GM19023 (cell line): ENCODE results near the gene IDS.
"Not testable (repeated sequence)": the region's sequence is repeated elsewhere in the genome, so short reads cannot be mapped to it uniquely, and the experiment has no call there.

Experiments used
- ATAC-seq: cut with Tn5 transposase; IDR thresholded peaks from one replicate; pipeline ENCODE4 v1.9.1; 2021; ENCODE audit warnings: mild to moderate bottlenecking, moderate library complexity; ENCODE audit not compliant: unreplicated experiment

The IDS gene

DNA sequence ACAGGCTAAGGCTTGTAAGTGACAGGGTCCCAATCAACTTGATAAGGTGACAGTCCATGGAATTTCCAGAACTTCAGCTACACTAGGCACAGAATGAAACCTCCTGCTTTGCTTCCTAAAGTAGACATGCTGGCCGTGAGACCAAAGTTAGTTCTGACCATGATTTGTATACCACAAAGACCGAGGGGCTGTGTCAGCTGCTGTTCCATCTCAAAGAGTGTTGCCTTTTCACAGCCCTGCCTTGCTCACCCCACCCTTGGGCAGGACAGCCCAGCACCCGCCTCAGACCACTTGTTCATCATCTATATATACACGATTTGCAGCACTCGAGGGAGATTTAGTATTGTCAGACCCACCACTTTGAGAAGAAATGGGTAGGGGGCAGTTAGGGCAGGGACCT, 5.3 kb downstream of the IDS start:
- ATAC-seq: no peak

DNA sequence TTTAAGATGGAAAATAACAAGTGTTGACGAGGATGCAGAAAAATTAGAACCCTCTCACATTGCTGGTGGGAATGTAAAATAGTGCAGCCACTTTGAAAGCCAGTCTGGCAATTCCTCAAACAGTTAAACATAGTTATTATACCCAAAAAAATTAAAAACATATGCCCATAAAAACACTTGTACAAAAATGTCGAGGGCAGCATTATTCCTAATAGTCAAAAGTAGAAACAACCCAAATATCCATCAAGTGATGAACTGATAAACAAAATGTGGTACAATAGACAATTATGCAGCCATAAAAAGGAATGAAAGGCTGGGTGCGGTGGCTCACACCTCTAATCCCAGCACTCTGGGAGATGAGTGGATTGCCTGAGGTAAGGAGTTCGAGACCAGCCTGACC, 6.3 kb downstream of the IDS start:
- ATAC-seq: no peak

DNA sequence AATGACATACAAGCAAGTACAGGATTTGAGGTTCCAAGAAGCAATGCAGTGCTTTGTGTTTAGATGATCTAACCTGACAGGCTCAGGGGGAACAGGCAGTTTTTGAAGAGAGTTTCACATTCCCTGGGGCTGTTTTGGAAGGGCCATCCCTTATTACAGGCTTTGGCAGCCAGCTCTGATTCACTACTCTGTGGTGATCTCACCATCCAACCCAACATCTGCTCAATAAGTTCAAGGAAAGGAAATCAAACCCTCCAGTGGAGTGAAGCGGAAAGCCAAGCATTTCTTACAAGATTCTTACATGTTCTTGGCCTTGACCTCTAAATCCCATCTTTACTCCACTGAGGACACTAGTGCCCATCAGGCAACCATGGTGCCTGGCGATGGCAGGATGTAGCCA, 7.5 kb downstream of the IDS start:
- ATAC-seq: no peak

DNA sequence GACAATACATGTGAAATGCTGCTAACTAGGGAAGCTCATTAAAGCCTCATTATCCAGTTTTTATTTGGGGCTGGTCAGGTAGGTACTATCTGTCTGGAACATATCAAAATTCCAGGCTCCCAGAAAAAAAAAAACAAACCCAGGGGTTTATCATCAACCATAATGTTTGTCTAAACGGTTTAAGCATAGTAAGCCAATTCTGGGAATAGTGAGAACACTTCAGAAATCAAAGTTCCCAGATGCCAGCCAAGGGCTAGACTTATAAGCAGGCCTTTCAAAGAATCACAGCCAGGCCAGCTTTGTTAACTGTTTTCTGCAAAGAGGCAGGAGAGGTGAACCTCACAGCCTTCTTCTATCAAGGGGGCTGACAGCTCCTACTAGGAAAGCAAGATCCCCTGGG, 8.1 kb downstream of the IDS start:
- ATAC-seq: no peak

DNA sequence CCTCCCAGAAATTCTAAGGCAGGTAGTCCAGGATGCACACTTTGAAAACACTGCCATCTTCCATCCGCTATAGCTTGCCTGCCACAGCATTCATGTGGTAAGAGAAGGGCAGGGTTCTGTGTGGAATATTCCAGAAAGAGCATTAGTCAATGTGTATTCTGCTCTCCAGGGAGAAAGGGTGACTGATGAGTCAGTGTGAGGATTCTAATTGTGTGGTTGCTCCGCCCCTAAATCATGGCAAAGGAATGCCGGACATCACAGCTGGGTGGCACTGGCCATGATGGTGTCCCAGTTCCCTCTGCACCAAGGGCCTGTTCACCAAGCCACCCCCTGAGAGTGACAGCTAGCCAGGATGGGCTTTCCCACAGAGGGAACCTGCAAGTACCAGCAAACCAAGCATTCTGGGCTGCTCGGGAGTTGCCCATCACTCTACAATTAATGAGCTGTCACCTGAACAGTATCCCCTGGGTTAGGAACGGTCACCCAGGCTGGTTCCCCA, 9.5 kb downstream of the IDS start:
- no peak for ATAC-seq

DNA sequence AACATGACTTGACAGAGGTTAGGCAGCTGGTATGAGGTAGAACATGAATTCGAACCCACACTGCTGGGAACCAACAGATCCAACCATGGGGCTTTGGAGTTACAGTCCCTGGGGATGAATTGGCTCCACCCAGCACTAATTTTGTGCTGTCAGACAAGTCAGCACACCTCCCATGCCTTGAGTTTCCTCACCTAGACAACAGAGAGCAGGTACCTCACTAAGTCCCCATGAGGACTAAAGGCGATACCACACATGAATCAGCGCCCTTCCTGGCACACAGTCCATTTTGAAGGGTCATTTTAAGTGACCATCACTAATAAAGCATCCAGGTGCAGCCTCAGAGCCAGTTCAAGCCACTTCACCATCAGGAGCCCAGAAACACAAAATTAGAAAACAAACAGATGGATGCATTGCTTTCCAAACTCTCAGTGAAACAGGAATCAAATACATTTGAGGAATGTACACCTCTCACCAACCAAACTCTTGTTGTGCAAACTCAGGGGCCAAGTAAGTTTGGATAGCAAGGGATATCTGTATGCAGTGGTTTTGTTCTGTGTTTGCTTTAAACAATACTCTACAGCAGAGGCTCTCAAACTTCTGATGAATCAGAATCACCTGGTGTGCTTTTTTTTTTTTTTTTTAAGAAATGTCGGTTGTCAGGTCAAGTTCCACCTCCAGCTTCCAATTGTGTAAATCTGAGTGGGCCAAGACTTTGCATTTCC, 10.1 kb downstream of the IDS start:
- no peak for ATAC-seq

DNA sequence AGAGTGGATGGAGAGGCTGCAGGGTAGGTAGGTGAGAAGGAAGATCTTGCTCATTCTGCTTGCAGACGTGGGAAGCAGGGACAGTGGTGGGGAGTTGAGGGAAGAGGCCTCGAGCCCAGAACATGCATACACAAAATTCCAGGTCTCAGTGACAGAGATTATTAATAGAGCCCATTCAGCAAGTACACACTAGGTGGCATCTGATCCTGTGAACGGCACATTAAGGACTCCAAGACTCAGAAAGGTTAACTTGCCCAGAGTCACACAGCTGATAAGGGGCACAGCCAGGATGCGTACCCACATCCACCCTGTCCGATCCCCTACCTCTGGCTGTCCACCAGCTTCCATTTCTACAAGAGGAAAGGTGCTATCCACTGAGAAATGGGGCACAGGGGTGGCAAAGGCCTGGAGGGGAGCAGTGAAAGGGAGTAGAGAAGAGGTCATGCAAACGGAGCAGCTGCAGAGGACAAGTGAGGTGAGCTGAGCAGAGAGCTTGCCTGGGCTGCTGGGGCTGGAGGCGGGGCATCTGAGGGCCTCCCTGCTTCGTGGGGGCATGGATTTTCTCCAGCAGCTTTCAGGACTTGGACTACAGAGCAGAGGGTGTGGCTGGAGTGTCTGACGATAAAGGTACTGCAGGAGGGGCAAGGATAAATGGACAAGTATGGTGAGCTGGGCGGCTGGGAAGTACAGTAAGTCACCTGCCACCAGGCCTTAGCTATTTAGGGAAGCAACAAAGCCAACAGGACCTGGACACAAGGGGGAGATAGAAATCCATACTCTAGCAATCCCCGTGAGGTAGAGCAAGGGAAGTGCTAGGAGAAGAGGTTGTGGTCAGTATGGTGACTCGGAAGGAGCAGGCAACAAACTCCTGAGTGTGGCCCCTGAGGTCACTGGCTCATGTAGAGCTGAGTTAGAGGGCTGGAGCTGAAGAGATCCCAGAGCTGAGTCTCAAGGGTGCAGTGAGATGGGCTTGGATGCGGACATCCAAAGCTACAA, 11.2 kb downstream of the IDS start:
- no peak for ATAC-seq

DNA sequence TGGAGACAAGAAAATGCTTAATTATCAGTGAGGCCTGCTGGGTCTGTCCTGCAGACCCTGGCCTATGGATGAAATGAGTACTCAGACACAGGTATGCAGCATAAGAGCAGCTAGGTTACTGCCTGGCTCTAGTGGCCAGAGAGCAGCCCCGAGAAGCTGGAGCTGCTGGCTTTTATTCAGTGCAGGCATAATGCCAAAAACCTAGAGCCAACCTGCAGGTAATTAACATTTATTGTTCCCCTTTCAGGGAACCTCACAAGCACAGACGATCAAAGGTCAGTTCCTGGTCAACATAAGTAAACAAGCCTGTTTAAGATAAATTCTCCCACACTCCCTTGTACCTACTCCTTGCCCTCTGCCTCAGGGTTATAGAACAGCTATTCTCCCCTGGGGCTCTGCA, 13.3 kb downstream of the IDS start:
- ATAC-seq: no peak

DNA sequence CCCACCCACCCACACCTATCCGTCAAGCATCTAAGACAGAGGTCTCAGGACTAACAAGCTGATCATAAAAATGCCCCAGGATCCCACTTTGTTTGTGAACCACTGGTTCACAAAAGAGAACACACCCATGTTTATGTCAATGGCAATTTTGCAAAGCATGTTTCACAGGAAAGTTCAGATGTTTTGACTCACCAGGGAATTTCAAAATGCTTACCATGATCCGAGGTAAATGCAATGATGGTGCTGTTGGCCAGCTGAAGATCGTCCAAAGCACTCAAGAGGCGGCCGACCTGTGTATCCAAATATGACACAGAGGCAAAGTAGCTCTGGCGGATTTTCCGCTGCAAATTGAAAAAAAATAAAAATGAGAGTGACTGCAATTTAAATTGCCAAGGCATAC, 15.0 kb downstream of the IDS start:
- no peak for ATAC-seq

DNA sequence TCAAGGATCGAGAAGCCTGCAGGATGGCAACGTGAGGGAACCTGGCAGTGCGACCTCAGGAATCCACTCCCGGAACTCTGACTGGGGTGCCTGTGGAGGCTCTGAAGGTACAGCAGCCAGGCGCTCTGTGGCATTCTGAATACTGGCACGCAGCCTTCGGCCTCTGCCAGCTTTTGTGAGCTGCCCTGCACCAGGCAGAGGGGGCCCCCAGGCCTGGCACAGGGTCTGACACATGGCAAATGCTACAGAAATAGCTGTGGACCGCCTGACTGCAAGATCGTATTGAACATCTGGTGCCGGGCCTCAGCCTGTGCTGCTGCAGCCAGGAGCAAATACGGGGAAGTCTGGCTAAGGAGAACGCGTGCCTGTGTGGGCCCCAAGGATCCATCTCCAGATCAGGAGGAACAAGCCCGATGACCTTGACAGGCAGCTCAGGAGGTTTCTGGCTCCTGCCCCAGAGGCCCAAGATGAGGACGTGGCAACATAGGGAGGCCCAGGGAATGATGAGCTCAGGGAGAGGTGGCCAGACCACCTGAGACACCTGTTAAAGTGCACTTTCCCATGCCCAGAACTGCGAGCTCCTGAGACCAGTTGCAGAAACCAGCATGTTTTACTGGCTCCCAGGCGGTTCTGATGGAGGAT, 16.6 kb downstream of the IDS start:
- ATAC-seq: not testable (repeated sequence)

DNA sequence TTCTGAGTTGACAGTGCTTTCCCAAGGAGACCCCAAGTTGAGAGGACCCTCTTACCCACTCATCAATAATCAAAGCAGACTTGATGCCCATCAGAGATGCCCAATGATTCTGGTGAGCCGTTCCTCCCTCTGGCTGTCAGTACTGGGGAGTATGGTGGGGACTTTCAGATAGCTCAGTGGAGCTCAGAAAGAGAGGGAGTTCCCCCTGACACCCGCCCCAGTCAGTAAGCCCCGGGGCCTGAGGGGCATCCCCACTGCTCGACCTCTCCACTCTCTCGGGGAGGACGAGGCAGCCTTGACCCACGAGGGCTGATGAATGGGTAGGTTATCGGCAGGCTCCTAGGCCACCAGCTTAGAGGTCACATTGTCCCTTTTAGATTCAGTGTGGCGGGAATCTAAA, 17.1 kb downstream of the IDS start:
- ATAC-seq: not testable (repeated sequence)

DNA sequence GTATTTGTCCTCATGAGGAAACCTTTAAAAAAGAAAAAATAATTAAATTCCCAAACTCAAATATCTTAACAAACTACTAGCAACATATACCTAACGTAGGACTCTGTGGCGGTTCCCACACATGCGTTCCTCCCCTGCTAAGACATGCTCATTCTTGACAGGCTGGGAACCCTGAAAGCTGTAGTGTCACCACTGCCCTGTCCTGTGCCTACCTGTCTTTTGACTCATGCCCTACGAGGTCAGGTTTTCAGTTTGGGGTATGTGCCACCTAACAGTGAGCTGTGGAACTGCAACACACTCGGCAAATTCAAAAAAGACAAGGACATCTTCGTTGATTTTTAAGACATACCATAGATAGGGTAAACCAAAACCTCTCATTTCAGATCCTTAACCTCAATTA, 17.8 kb downstream of the IDS start:
- no peak for ATAC-seq

DNA sequence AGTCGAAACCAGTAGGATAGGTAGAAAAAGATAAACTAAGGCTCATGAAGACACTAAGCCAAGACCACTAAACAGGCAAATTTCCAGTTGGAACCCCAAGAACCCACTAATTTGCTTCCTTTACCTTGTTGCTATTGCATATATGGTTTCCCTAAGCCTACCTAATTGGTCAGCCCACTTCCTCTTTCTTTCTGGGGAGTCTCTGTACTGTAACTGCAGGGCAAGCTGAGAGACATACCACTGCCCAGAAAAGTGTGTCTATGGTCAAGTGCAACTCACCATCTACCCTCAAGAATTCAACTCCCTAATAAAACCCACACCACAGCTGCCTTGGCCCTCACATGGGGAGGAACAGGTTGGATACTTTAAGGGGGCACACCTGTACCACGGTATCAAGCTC, 28.6 kb downstream of the IDS start:
- peak; percentile 48 for ATAC-seq

DNA sequence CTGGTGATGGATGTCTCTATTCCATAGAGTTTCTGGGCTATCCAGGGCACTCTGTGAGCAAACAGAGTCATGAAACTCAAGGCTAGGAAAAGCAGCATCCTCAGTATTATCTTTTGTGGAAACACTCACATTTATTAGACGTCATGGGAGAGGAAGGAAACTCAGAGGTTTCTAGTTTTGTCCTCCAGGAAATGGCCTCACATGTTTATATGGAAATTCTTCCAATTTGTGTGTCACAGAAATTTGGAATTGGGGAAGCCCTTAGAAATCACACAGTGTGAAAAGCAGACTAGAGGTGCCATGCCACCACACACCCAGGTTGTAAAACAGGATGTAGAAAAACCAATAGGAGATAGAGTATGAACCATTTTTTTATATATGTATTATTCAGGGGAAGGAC, 31.1 kb downstream of the IDS start:
- ATAC-seq: no peak

DNA sequence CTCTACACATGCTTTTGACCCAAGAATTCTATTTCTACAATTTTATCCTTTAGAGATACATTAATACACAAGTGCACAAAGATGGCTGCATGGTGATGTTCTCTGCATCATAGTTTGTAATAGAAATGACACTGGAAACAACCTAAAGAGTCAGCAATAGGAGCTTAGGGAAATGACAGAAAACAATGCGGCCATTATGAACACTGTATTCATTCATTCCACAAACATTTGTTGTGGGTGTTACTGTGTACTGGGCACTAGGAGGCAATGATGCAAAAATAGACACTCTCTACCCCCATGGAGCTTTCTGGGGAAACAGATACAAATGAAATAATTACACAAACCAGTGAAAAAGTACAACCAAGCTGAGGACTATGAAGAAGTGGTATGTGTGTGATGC, 32.0 kb downstream of the IDS start:
- no peak for ATAC-seq

DNA sequence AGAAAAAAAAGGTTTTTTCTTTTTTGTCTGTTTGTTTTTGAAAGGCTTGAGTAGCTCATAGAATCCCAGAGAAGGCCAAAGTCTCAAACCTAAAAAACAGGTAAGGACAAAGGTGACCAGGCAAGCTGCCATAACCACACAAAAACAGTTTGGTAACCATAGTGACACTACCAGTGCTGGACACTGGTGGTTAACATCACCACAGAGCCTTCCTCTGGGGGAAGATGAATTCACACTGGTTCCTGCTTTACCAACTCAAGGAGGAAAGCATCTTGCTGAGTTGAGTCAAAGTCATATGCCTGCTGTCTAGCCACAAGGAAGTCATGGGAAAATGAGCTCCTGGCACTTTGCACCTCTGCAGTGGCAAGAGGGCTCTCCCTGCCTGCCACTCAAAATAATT, 32.5 kb downstream of the IDS start:
- ATAC-seq: no peak

DNA sequence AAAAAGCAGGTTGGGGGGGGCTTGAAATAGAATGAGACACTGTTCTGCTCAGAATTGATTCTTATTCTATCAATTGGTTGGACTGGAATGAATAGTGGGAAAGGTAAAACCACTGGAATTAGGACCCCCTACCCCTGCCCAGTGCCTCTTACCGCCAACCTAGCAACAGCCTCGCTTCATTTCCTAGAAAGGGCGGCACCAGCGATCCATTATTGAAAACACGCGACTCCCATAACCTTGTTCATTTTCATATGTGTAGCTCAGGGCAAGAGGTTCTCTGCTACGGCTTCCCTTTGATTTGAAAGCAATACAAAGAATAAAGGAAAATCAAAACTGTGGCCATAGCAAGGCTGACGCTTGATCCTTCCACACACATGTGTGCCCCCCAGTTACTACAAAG, 33.7 kb downstream of the IDS start:
- ATAC-seq: no peak

DNA sequence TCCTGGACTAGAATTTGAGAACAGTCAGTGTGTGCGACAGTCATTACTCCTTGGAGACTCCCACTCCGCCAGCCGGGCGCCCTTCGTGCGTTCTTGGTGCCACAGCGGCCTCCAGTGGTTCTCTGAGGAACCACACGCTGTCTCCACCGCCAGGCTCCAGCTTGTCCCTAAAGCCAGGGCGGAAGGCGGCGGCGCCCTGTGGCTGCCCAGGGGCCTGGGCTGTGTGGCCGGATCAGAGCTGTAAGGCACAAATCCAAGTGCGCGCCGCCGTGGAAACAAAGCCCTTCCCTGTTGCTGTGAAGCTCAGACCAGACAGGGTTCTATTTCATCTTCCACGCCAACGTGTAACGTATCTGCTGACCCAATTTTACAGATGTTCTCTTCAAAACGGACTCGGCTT, 34.2 kb downstream of the IDS start:
- ATAC-seq: peak; percentile 89

DNA sequence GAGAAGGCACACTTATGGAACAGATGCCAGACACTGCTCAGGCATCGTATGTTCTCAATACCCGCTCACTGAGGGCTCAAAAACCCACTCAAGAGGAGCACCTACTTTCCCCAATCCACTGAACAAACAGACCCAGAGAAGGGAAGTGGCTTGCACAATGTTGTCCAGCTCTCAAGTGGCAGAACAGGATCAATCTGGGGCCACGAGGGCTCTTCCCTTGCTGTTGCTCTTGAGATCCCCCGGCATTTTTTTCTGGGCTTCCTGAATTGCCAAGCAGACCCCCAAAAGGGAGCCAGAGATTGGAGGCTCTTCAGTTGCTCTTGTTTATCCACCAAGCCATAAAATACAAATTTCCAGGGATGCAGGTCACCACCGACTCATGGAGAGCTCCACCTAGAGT, 35.7 kb downstream of the IDS start:
- no peak for ATAC-seq

DNA sequence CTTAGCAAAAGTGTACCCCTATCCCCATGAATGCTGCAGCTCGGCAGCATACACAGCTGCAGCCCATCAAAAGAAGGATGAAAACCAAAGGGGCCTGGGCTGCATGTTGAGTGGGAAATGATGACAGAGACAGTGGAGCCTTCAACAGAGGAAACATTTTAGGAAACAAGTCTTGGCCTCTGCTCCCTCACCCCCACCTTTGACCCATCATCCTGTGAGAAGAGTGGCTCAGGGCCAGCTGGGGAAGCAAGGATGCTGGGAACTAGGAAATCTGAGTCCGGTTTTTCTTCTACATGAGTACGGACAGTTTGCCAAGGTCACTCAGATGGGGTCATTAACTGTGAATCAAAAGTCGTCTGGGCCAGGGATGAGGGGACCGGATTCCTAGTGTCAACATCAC, 37.2 kb downstream of the IDS start:
- no peak for ATAC-seq

DNA sequence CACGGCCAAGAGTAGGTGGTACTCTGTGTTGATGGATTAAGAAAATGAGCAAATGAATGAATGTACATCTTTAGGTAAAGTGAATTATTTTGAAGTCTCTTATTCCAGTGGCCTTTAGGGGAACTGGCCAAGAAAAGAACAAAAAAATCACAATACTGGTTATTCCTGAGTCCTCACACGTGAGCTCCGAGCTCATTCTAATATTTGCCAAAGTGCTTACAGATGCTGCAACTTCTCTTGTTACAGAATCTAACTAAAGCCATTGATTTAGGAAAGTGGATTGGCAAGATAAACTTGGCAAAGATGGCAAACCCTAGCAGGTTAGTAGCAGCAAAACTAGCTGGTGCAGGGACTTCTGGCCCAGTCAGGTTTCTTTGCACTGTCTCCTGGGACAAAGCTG, 37.6 kb downstream of the IDS start:
- no peak for ATAC-seq

DNA sequence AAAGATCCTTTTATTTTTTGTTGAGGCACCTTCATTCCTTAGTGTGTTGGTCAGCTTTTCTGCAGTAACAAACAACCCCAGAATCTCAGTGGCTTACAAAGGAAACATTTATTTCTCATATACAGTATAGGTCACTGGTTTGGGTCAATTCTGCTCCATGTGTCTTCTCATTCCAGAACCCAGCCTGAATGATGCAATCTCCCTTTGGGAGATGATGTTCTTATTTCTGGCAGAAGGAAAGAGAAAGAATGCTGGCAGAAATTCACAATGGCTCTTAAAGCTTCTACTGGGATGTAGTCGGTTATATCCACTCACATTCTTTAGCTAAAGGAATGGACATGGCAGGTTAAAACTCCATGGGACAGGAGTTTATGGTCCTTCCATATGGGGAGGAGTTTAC, 42.3 kb downstream of the IDS start:
- ATAC-seq: no peak
